Measurements from ENCODE around the gene SLC22A16. TPM values are rescaled to one million over a fixed set of nuclear protein-coding genes. Genes with fewer than 3 reads are reported as not detected.
"Not testable (repeated sequence)": the region's sequence is repeated elsewhere in the genome, so short reads cannot be mapped to it uniquely, and the experiment has no call there.

The SLC22A16 gene
- total RNA-seq, 2 experiments from 2014 or later = not detected

- CTCF ChIA-PET = no interaction called here
- POLR2A ChIA-PET = no interaction called here
These were observed 15.4 kb upstream of the SLC22A16 start for GRCh38 chr6:110491644-110492317.

- ChIA-PET POLR2A (no interaction called here), CTCF (no interaction called here)
These were observed 14.9 kb upstream of the SLC22A16 start for GRCh38 chr6:110491299-110491643.

- ChIA-PET POLR2A (no interaction called here), CTCF (no interaction called here)
These were observed 13.7 kb upstream of the SLC22A16 start for GRCh38 chr6:110490110-110490509.

- ChIA-PET CTCF (no interaction called here), POLR2A (no interaction called here)
These were observed 12.3 kb upstream of the SLC22A16 start for GRCh38 chr6:110488606-110489190.

GRCh38 chr6:110487968-110488381 is 11.6 kb upstream of the SLC22A16 start:
- POLR2A ChIA-PET, CTCF ChIA-PET: not testable (repeated sequence)

DNA sequence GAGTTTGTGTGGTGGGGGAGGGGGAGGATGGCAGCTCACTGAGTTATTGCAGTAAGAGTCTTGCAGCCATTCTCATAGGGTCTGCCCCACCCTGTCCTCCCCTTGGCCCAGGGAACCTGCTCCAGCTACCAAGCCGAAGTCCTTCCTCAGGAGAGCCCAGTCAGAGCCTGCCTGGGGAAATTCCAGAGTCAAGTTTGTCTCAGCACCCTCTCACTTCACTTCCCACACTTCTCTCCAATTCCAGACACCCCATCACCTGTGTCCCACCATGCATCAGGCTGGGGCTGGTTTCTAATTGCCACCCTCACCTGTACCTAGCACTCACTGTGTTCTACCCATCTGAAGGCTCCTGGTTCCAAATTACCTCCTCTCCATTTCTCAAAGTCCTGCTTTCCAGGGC is 10.3 kb upstream of the SLC22A16 start:
- CTCF ChIA-PET = no interaction called here
- POLR2A ChIA-PET = no interaction called here

- ChIA-PET CTCF (no interaction called here), POLR2A (no interaction called here)
These were observed 9.1 kb upstream of the SLC22A16 start for GRCh38 chr6:110485491-110485890.

- CTCF ChIA-PET = no interaction called here
These were observed 7.9 kb upstream of the SLC22A16 start for GRCh38 chr6:110484321-110484720.

GRCh38 chr6:110482774-110483400 is 6.5 kb upstream of the SLC22A16 start:
- ChIA-PET CTCF (no interaction called here), POLR2A (no interaction called here)

More at GRCh38 chr6:110484321-110484720, 7.9 kb upstream of the SLC22A16 start:
- POLR2A ChIA-PET = no interaction called here

DNA sequence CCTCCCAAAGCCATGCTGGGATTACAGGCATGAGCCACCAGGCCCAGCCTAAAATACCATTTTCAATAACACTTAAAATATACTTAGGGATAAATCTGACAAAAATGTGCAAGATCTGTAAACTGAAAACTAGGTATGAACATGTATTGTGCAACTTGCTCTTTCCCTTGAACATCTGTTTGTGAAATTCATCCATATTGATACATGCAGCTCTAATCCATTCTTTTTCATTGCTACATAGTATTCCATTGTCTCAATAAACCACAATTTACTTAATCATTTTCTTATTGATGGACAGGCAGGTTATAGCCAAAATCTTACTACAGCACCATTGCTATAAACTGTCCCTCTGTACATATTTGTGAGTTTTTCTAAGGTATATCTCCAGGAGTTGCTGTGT is 4.7 kb upstream of the SLC22A16 start:
- ChIA-PET CTCF (no interaction called here), POLR2A (no interaction called here)

DNA sequence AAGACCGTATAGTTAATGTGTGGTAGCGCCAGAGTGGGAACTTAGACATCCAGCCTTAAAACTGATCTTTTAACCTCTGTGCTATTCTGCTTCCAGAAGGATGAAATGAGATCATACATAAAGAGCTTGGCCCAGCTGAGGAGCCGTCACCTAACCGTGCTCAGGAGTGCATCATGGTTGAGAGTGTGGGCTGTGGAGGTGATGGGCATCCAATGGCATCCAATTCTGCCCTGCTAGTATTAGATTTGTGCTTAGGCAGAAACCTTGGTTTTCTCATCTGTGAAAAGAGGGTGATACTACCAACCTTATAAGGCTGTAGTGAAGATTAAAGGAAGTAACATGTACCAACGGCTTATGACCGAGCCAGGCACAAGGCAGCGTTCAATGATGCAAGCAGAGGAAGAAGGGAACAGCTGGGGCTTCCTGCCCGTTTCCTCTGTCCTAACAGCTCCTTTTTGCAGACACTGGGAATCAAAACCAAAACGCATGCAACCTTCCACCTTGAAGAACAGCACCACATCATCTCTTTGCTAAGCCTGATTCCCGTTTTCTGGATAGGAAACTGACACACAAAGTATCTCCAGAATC is 1.3 kb downstream of the SLC22A16 start:
- POLR2A ChIA-PET = no interaction called here
- CTCF ChIA-PET = no interaction called here

DNA sequence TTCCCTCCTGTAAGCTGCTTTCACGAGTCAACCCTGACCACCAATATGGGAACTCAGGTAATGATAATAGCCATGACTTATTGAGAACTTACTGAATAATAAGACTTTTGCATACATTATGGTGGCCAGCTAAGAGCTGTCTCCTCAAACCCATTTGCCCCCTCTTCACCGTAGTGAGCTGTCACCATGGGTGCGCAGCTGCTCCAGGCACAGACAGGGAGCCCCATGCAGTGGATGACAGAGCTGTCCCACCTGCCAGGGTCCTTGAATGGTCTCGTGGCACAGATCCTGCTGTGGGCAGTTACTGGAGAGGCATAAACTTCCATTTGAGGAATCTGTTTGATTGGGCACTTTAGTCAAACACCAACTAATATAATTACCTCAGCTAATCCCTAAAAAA is 1.9 kb downstream of the SLC22A16 start:
- CTCF ChIA-PET = no interaction called here
- POLR2A ChIA-PET = no interaction called here

- CTCF ChIA-PET = interaction anchor here (1.3 kb wide), 1 partner anchor 16 kb away, joined by 4 read pairs; no protein-coding TSS in a partner anchor
- POLR2A ChIA-PET = no interaction called here
These were observed 3.7 kb downstream of the SLC22A16 start for GRCh38 chr6:110472739-110473138.

- ChIA-PET CTCF (interaction anchor here (1.3 kb wide), 1 partner anchor 15 kb away, joined by 4 read pairs; no protein-coding TSS in a partner anchor), POLR2A (no interaction called here)
These were observed 4.6 kb downstream of the SLC22A16 start for GRCh38 chr6:110471726-110472365.

DNA sequence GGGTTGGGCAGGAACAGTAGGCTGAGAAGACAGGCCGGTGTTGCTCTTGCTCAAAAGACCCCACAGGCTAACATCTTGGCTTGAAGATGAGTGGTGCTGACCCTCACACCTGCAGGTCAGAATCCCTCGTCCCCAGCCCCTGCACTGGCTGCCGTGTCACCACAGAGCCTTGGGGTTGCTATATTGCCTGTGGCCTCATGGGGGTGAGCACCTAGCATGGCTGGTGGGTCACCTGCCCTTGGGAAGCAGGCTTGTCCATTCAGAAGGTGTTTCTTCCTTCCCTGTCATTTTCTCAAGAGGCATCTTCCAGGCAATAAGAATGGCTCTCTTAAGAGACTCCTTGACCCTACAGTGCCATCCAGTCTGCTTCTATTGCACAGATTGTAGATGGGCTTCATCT is 7.7 kb downstream of the SLC22A16 start:
- ChIA-PET CTCF (no interaction called here), POLR2A (no interaction called here)

DNA sequence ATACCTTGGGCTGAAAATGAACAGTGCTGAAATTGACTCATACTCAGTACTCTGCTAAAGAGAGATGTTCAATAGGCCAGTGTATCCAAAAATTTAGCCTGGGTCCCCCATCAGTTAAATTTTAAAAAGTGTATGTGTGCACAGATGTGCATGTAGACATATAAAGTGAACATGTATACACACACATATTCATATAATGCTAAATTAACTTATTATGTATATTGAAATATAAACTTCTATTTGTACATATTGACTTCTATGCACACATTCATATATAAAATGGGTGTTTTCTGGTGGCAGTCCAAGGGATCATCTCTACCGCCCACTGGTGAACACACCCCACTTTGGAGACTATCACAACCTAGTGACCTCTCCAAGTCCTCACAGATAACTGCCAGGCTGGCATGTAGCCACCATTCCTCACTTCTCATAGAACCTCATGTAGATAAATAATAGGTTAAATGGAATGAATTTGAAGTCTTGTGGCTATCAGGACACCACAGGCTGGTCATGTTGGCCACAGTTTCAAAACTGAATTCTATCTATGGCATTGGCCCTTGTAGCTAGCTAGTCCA is 8.8 kb downstream of the SLC22A16 start:
- ChIA-PET CTCF (no interaction called here), POLR2A (no interaction called here)

DNA sequence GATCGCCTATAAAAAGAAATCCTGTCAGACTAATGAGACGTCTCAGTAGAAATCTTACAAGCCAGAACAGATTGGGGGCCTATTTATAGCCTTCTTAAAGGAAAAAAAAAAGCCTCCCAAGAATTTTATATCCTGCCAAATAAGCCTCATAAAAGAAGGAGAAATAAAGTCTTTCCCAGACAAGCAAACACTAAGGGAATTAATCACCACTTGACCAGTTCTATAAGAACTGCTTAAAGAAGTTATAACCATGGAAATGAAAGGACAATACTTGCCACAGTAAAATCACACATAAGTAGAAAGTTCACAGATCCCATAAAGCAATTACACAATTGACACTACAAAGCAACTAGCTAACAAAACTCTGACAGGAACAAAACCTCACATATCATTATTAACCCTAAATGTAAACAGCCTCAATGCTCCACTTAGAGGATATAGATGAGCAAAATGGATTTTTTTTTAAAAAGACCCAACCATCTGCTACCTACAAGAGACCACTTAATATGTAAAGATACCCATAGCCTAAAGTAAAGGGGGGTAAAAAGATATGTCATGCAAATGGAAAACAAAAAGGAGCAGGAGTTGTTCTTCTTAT is 13.4 kb downstream of the SLC22A16 start:
- POLR2A ChIA-PET = no interaction called here
- CTCF ChIA-PET = no interaction called here

DNA sequence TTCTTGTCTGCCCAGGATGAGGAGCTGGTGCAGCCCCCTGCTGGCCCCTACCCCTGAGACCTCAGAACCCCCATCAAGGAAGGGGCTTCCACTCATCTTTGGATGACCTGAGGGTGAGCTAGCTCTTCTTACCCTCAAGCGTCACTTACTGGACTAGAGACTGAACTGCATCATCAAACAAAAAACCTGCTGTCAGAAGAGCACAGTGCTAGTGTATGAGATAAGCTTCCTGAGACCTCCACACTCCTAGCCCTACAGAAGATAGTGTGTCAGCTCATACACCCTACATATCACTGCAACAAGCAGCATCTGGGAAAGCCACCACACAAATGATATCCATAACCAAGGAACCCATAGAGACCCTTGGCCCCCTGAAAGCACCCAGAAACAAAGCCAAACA is 15.0 kb downstream of the SLC22A16 start:
- CTCF ChIA-PET = no interaction called here
- POLR2A ChIA-PET = no interaction called here

DNA sequence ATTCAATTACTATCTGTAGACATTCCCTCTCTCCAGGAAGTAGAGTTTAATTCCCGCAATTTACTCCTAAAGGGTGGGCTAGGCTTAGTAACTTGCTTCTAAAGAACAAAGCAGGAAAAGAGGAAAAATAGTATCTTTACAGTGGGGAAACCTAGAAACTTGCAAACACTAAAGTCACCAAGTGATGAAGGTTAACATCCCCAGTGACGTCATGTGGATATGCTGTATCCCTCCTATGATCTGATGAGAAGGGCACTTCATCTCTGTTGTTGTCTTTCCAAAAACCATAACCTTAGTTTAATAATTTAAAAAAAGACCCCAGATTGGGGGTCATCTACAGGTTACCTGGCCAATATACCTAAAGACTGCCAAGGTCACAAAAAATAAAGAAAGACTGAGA is 17.3 kb downstream of the SLC22A16 start:
- CTCF ChIA-PET = no interaction called here
- POLR2A ChIA-PET = no interaction called here

GRCh38 chr6:110458476-110458875 is 17.9 kb downstream of the SLC22A16 start:
- CTCF ChIA-PET = no interaction called here

More at GRCh38 chr6:110458476-110458875, 17.9 kb downstream of the SLC22A16 start:
- POLR2A ChIA-PET = no interaction called here

Measured in activated CD8-positive, alpha-beta memory T cell treated with anti-CD3 and anti-CD28 coated beads for 36 hours (primary cell).